GM21515 (cell line): Measurements from ENCODE around the gene BBLN.
"Not testable (repeated sequence)": the region's sequence is repeated elsewhere in the genome, so short reads cannot be mapped to it uniquely, and the experiment has no call there.

ENCODE experiments used
- ATAC-seq: cut with Tn5 transposase; IDR thresholded peaks from one replicate; pipeline ENCODE4 v1.9.1; 2021; ENCODE audit not compliant: unreplicated experiment

Gene BBLN

DNA sequence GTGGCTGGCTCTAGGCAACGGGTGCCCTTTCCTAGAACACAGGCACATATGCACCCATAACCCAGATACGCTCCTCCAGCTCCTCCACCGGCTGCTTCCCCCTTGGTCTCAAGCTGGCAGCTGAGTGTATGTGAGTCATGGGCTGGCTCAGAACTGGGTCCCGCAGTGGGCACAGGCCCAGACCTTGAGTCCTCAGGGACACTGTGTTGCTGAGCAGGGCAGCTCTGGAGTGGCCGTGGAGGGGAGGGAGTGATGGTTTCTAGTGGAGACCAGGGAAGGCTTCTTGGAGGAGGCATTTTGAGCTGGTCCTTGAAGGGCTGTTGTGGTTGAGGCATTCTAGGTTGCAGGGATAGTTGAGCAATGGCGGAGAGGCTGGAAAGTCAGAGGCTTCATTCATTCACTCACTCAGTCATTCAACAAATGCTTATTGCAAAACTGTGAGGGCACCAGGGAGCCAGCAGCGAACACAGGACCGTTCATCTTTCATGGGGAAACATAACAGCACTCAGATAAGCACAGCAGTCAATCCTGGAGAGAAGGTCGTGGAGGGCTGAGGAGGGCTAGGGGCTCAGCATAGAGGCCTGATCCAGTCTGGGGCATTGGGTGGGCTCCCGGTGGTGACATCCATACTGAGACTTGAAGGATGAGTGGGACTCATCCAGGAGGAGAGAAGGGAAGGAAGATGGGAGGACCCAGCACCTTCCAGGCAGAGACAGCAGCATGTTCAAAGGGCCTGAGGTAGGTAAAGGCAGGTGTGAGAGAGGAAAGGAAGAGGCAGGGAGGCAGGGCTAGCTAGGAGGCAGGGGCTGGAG, 2.4 kb downstream of the BBLN start:
- no peak for ATAC-seq

GRCh38 chr9:128163027-128163515, 3.0 kb downstream of the BBLN start:
- no peak for ATAC-seq

DNA sequence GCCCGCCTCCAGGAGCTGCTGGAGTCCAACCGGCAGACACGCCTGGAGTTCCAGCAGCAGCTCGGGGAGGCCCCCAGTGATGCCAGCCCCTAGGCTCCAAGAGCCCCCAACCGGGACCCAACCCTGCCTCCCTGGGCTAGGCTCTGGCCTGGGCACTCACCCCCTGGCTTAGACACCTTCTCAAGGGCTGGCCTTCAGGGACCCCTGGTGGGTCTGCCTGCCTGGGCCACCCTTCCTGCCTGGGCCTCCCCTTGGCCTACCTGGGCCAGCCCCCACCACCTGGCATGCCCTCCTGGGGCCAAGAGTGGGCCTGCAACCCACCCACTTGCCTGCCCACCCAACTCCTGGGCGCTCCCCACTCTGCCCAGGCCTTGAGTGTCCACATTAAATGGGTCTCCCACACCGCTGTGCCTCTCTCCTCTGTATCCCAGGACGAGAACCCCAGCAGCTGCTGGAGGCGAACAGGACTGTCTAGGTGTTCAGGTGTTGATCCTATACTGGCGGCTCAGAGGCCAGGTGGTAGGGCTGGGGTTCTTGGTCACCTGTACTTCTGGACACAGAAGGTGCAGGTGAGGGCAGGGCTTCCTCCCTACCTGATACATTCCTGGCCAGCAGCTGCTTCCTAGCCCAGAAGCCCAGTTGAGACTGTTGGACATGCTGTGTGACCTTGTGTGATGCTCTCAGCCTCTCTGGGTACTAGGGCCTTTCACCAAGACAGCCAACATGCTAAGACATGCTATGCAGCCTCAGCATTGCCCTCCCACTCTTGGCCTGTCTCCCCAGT, 3.6 kb downstream of the BBLN start:
- no peak for ATAC-seq

DNA sequence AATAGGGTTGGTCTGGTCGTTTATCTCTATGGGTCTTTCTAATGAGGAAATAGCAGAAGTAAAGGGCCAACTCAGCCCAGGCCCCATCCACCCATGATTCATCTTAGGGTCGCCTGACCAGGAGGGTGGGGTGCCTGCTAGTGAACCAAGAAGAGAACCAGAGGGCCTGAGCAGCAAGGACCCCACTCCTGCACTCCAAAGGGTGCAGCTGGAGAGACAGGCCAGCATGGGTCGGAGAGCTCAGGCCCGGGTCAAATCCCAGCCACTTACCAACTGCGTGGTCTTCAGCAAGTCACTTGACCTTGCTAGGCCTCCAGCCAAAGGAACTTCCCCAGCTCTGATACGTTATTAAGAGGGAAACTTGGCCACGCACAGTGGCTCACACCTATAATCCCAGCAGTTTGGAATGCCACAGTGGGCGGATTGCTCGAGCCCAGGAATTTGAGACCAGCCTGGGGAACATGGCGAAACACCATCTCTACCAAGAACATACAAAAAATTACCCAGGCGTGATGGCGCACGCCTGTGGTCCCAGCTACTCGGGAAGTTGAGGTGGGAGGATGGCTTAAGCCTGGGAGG, 4.3 kb downstream of the BBLN start:
- no peak for ATAC-seq

DNA sequence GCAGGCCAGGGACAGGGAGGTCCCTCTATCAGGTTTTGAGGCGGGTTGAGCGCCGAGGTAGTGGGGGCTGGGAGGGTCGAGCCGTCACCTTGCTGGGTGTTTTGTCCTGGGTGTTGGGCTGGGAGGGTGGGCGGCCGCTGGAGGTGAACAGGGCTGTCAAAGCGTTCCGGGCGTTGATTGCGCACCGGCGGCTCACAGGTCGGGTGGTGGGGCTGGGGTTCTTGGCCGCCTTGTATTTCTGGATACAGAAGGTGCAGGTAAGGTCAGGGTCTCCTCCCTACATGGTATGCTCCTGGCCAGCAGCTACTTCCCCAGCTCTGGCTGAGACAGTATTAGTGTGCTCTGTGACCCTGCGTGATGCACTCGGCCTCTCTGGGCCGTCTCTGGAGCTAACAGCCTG, 6.1 kb downstream of the BBLN start:
- ATAC-seq = no peak

- no peak for ATAC-seq
These were observed 7.1 kb downstream of the BBLN start for GRCh38 chr9:128167209-128167608.

- no peak for ATAC-seq
These were observed 8.8 kb downstream of the BBLN start for GRCh38 chr9:128168731-128169308.

DNA sequence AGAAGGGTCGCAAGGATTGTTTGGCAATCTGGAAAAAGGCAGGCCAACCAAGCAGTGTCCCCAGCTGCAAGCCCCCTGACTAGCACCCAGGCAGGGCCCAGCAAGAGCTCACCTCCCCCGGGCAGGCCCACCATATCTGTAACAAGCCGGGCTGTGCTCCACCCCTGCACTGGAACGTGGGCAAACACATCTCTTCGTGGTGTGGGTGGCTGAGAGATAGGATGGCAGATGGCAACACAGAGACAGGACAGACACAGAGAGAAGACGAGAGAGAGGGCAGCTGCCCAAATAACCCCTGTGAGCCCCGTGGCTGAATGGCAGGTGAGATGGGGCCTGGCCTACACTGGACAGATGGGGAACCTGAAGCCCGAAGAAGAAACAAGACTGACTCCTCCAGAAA, 9.4 kb downstream of the BBLN start:
- no peak for ATAC-seq

- no peak for ATAC-seq
These were observed 9.9 kb downstream of the BBLN start for GRCh38 chr9:128169925-128170324.

DNA sequence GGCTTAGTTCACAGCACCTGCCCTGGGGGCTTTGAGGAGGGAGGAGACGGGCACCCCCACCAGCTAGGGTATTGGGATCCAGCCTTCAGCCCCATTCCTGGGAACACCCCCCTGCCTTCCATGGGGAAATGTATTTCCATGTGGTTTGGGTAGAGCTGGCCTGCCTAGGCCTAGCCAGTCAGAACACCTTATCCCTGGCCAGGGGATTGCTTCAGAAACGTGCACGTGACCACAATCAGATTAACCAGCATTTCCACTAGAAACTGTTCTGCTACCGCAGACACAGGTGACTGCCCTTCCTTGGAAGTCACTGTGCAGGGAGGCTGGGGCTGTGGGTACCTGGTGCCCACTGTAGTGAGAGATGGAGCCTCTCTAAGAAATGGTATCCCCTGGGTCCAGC, 14.0 kb downstream of the BBLN start:
- no peak for ATAC-seq

GRCh38 chr9:128175102-128175563, 15.1 kb downstream of the BBLN start:
- no peak for ATAC-seq

DNA sequence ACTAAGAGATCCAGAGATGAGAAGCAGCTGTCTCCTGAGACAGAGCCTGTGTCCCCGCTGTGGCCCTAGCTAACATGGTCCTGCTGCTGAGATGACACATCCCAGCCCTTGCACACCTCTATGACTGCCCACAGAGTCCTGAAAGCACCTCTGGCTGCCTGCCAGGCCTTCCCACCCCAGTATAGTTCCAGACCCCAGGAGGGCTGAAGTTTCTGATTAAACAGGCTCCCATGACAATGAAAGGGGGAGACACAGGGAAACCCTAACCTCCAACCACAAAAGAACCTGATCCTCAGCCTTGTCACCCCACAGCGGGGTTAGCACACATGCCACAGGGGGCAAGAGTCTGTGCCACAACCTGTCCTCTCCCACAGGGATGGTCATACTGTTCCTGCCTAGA, 15.7 kb downstream of the BBLN start:
- ATAC-seq = no peak

GRCh38 chr9:128178806-128179431, 18.9 kb downstream of the BBLN start:
- ATAC-seq = no peak

- no peak for ATAC-seq
These were observed 19.9 kb downstream of the BBLN start for GRCh38 chr9:128180001-128180400.

DNA sequence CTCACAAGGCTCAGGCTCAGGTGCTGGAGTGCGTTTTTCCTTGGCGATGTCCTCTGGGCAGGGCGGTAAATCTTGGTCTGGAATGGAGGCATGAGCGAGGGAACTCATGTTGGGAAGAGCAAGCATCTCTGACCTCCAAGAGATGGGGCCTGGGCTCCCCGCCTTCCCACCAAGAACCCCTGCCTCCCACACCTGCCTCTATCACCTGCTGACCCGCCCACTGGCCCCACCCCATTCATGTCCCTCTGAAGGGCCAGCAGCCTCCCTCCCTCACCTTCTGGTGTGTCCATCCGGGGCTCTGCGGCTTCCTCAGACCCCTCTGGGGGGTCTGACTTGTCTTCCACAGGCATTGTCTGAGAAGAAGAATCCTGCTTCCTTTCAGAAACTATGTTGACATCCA, 20.4 kb downstream of the BBLN start:
- no peak for ATAC-seq

DNA sequence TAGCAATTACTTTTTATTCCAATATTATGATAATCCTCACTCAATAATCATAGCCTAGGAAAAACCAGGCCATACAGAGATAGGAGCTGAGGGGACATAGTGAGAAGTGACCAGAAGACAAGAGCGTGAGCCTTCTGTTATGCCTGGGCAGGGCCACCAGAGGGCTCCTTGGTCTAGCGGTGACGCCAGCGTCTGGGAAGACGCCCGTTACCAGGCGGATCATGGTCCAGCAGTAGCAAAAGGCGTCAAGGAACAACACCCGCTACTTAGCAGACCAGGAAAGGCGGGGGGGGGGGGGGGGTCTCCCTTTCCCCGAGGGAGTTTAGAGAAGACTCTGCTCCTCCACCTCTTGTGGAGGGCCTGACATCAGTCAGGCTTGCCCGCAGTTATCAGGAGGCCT, 21.4 kb downstream of the BBLN start:
- ATAC-seq = not testable (repeated sequence)

- ATAC-seq = no peak
These were observed 23.0 kb downstream of the BBLN start for GRCh38 chr9:128182893-128183588.

- ATAC-seq = no peak
These were observed 26.2 kb downstream of the BBLN start for GRCh38 chr9:128185979-128186965.

DNA sequence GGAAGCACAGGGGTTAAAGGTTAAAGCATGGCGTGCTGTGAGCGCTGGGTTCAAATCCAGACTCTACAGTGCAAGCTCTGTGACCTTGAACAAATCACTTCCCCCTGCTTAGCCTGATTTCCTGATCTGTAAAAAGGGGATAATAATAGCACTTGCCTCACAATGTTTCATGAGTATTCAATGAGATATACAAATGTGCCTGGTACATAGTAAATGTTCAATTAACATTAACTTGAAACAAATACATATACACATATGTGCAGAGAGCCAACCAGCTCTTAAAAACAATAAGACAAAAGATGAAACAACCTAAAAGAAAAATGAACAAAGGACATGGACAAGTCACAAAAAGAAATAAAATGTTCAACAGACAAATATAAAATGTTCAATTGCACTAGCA, 27.3 kb downstream of the BBLN start:
- no peak for ATAC-seq
